Fibroblast of lung (primary cell): ENCODE measurements around the gene PPP1R16B. TPM values are rescaled to one million over a fixed set of nuclear protein-coding genes. Genes with fewer than 3 reads are reported as not detected.
A peak's percentile ranks its signal among the peaks of the same experiment; 100 is the strongest.
"Not testable (repeated sequence)": the region's sequence is repeated elsewhere in the genome, so short reads cannot be mapped to it uniquely, and the experiment has no call there.

Experiments used
- DNase-seq, 2 donors: peaks; one replicate each; pipeline versions ENCODE4 v3.0.0 to v3.0.0-alpha.2; 2010; ENCODE audit warnings: low read depth in 2 of 2
- H2AFZ ChIP-seq: 2 replicates; pipeline ENCODE4 v1.5.1; 2012; ENCODE audit warnings: low read length, control low read depth, inconsistent platforms
- H3K27ac ChIP-seq: 2 replicates; pipeline ENCODE4 v1.5.1; 2011; ENCODE audit warnings: low read length, control low read depth; ENCODE audit not compliant: insufficient read depth
- H3K27me3 ChIP-seq: 2 replicates; pipeline ENCODE4 v1.5.1; 2011; ENCODE audit warnings: mild to moderate bottlenecking, low read length; ENCODE audit not compliant: control insufficient read depth, insufficient read depth
- H3K36me3 ChIP-seq: 2 replicates; pipeline ENCODE4 v1.5.1; 2011; ENCODE audit warnings: low read length; ENCODE audit not compliant: control insufficient read depth, insufficient read depth
- H3K4me1 ChIP-seq: 2 replicates; pipeline ENCODE4 v1.5.1; 2011; ENCODE audit warnings: low read length; ENCODE audit not compliant: control insufficient read depth, insufficient read depth; ENCODE audit errors: extremely low read depth
- H3K4me2 ChIP-seq: 2 replicates; pipeline ENCODE4 v1.5.1; 2011; ENCODE audit warnings: low read length, control low read depth; ENCODE audit not compliant: insufficient read depth; ENCODE audit errors: extremely low read depth
- H3K4me3 ChIP-seq, 4 experiments: fragments of 200-600 bp in 1 of 4; sonication (generic) in 1 of 4; replicated peaks in 1 of 4; 2 replicates each; pipeline ENCODE4 v1.5.1; 2011 to 2016; ENCODE audit warnings: low read length in 4 of 4, low read depth in 3 of 4, mild to moderate bottlenecking in 3 of 4, control low read depth in 2 of 4, inconsistent platforms in 1 of 4, mixed read lengths in 1 of 4; ENCODE audit not compliant: insufficient read depth in 1 of 4; ENCODE audit errors: control extremely low read depth in 1 of 4
- H3K79me2 ChIP-seq: 2 replicates; pipeline ENCODE4 v1.5.1; 2012; ENCODE audit warnings: mild to moderate bottlenecking, low read length, inconsistent platforms; ENCODE audit not compliant: control insufficient read depth, insufficient read depth
- H3K9ac ChIP-seq: 2 replicates; pipeline ENCODE4 v1.5.1; 2011; ENCODE audit warnings: mild to moderate bottlenecking, low read length, control low read depth; ENCODE audit not compliant: insufficient read depth
- H3K9me3 ChIP-seq: 2 replicates; pipeline ENCODE4 v1.5.1; 2012; ENCODE audit warnings: low read depth, low read length; ENCODE audit not compliant: control insufficient read depth, insufficient read depth
- H4K20me1 ChIP-seq: 2 replicates; pipeline ENCODE4 v1.5.1; 2011; ENCODE audit warnings: low read length; ENCODE audit not compliant: control insufficient read depth, insufficient read depth; ENCODE audit errors: extremely low read depth
- CTCF ChIP-seq, 2 donors: IDR thresholded peaks in 1 of 2; conservative IDR thresholded peaks in 1 of 2; 1 replicate in 1 of 2; 2 replicates in 1 of 2; pipeline ENCODE4 v1.5.1; 2011 to 2012; ENCODE audit warnings: low read length in 2 of 2, control low read depth in 1 of 2, inconsistent platforms in 1 of 2, low read depth in 1 of 2, mild to moderate bottlenecking in 1 of 2
- EZH2 ChIP-seq: IDR thresholded peaks from 2 replicates; pipeline ENCODE4 v1.5.1; 2012; ENCODE audit warnings: low read length, control low read depth, mild to moderate bottlenecking; ENCODE audit errors: missing control alignments
- polyA plus RNA-seq, 2 donors: library from polyadenylated mRNA; depleted of rRNA in 1 of 2; stranded (reverse) in 1 of 2; unstranded in 1 of 2; fragments of >200 nt; gene quantifications; 2 replicates each; pipeline ENCODE4 v1.2.1, GENCODE V29; 2011 to 2012; ENCODE audit warnings: missing spikeins in 1 of 2
- total RNA-seq: library from RNA; depleted of rRNA; stranded (reverse); fragments of >200 nt; gene quantifications from 2 replicates; pipeline ENCODE4 v1.2.1, GENCODE V29; 2014

Gene PPP1R16B
- total and polyA plus RNA-seq, 2 donors (not counting 1 experiment from before 2014, with no cell fraction given) = under 0.01 TPM; not detected in 1

DNA sequence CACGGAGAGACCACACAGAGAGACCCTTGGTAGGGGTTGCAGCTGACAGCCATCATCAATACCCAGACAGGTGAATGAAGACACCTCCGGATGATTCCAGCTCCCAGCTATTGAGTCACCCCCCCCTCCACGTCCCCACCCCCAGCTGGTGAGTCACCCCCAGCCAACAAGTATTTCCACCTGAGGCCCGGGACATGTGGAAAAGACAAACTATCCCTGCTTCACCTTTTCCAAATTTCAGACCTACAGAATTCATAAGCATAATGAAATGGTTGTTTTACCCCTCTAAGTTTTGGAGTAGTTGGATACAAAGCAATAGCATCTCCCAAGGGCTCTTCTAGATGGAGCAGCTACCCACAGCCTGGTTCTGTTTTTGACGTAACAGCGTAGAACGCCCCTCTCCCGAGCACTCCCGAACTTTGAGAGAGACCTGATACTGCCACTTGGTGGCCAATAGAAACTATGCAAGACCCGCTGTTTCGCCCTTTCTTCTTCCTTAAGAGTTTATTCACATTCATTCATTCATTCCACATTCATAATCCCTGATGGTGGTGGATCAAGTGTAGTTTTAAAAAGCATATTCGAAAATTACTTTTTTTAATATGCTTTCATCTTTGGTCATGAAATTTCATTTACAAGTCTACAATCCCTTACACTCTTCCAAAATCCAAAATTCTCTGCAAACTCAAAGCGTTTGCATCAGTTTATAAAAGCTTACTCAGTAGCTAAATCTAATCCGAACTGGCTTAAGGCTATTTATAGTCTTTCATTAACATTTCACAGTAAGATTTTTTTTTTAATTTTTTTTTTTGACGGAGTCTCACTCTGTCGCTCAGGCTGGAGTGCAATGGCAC, 15.1 kb upstream of the PPP1R16B start:
- Histone ChIP-seq H3K9ac (no peak overlapping the region), H3K27ac (no peak overlapping the region), H4K20me1 (no peaks in the 10 kb centered on the region), H3K36me3 (no peaks in the 10 kb centered on the region), H3K9me3 (no peaks in the 10 kb centered on the region), H2AFZ (no peak overlapping the region), H3K79me2 (no peaks in the 10 kb centered on the region), H3K4me3 (no peak overlapping the region), H3K4me1 (peaks cover 2% of the 10 kb centered on the region), H3K27me3 (no peaks in the 10 kb centered on the region), H3K4me2 (no peak overlapping the region)
- peak; percentile 31 to 48 for DNase-seq
- no peak for TF ChIP-seq EZH2
- peak in 1 of 2 donors; percentile 73 for TF ChIP-seq CTCF (conservative IDR thresholded peaks at IDR 0.05 in 1 of 2, IDR thresholded peaks at IDR 0.05 in 1 of 2; ENCODE audit: low read depth in 1 of 2, low read length in 2 of 2)

- no peak for DNase-seq
- no peaks in the 10 kb centered on the region for H4K20me1 ChIP-seq
- no peak overlapping the region for H3K4me2 ChIP-seq
- H3K4me3 ChIP-seq = no peak overlapping the region
- H3K27ac ChIP-seq = no peak overlapping the region
- no peaks in the 10 kb centered on the region for H3K27me3 ChIP-seq
- H3K79me2 ChIP-seq = no peaks in the 10 kb centered on the region
- H3K9ac ChIP-seq = no peak overlapping the region
- no peak overlapping the region for H2AFZ ChIP-seq
- no peaks in the 10 kb centered on the region for H3K9me3 ChIP-seq
- TF ChIP-seq EZH2 (no peak), CTCF (conservative IDR thresholded peaks at IDR 0.05 in 1 of 2, IDR thresholded peaks at IDR 0.05 in 1 of 2; ENCODE audit: low read depth in 1 of 2, low read length in 2 of 2) (no peak)
- no peaks in the 10 kb centered on the region for H3K36me3 ChIP-seq
- H3K4me1 ChIP-seq = peaks cover 2% of the 10 kb centered on the region
Measured at GRCh38 chr20:38791291-38791690, 14.2 kb upstream of the PPP1R16B start.

DNA sequence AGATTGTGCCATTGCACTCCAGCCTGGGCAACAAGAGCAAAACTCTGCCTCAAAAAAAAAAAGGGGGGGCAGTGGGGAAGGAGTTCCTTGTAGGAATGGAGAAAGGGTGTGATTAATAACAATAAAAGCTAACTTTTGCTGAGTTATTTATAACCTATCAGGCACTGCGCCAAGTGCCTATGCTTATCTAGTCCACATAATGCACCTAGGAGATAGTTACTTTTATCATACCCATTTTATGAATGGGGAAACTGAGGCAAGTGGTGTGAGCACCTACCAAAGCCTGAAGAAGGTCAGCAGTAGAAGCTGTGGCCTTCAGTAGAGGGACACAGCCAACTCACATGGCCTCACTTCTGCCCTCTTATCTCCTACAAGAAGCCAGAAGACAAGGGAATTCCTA, 13.6 kb upstream of the PPP1R16B start:
- Histone ChIP-seq H3K27ac (no peak overlapping the region), H3K4me1 (peaks cover 2% of the 10 kb centered on the region), H3K4me3 (no peak overlapping the region), H3K27me3 (no peaks in the 10 kb centered on the region), H3K36me3 (no peaks in the 10 kb centered on the region), H3K79me2 (no peaks in the 10 kb centered on the region), H3K9ac (no peak overlapping the region), H3K9me3 (no peaks in the 10 kb centered on the region), H2AFZ (no peak overlapping the region), H3K4me2 (no peak overlapping the region), H4K20me1 (no peaks in the 10 kb centered on the region)
- no peak for TF ChIP-seq EZH2
- no peak for TF ChIP-seq CTCF (conservative IDR thresholded peaks at IDR 0.05 in 1 of 2, IDR thresholded peaks at IDR 0.05 in 1 of 2; ENCODE audit: low read depth in 1 of 2, low read length in 2 of 2)
- no peak for DNase-seq

GRCh38 chr20:38794057-38794456, 11.4 kb upstream of the PPP1R16B start:
- H4K20me1 ChIP-seq, H3K27ac ChIP-seq, H3K4me3 ChIP-seq, H3K4me1 ChIP-seq, DNase-seq, H3K36me3 ChIP-seq, H3K4me2 ChIP-seq, H2AFZ ChIP-seq, H3K9ac ChIP-seq, H3K27me3 ChIP-seq, H3K79me2 ChIP-seq, H3K9me3 ChIP-seq: not testable (repeated sequence)
